ENCODE measurements around the gene CHST10.
A peak's percentile ranks its signal among the peaks of the same experiment; 100 is the strongest.

Gene CHST10

DNA sequence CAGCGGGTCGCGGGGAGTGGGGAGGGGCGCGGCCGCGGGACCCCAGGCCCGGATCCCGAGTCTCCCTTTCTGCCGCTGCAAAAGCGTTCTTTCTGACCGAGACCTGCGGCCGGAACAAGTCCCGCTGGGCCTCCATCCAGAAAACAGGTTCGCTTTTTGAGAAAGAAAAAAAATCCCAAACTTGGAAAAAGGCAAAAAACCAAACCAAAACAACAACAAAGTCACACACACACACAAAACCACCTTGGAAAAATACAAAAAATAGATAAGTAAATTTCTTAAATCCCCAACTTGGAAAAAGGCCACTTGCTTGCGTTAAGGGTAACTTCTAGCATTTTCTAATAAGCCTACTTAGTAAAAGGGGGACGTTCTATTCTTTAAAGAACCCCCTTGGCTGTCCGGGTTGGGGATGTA, 250 bp upstream of the CHST10 start:
- peak overlapping the region; percentile 79 for H3K4me3 ChIP-seq (ENCODE audit: control insufficient read depth, low read depth, low read length)
- no peak for DNase-seq (ENCODE audit: low read depth)
- TF ChIP-seq, protein P1, sequence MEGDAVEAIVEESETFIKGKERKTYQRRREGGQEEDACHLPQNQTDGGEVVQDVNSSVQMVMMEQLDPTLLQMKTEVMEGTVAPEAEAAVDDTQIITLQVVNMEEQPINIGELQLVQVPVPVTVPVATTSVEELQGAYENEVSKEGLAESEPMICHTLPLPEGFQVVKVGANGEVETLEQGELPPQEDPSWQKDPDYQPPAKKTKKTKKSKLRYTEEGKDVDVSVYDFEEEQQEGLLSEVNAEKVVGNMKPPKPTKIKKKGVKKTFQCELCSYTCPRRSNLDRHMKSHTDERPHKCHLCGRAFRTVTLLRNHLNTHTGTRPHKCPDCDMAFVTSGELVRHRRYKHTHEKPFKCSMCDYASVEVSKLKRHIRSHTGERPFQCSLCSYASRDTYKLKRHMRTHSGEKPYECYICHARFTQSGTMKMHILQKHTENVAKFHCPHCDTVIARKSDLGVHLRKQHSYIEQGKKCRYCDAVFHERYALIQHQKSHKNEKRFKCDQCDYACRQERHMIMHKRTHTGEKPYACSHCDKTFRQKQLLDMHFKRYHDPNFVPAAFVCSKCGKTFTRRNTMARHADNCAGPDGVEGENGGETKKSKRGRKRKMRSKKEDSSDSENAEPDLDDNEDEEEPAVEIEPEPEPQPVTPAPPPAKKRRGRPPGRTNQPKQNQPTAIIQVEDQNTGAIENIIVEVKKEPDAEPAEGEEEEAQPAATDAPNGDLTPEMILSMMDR (conservative IDR thresholded peaks at IDR 0.05; ENCODE audit: control insufficient read depth, insufficient read depth, low read depth, low read length): no peak

GRCh38 chr2:100416397-100416934, 1.0 kb downstream of the CHST10 start:
- DNase-seq (ENCODE audit: low read depth): no peak
- peak overlapping the region; percentile 79 for H3K4me3 ChIP-seq (ENCODE audit: control insufficient read depth, low read depth, low read length)
- TF ChIP-seq, protein P1 (conservative IDR thresholded peaks at IDR 0.05; ENCODE audit: control insufficient read depth, insufficient read depth, low read depth, low read length): no peak

- H3K4me3 ChIP-seq (ENCODE audit: control insufficient read depth, low read depth, low read length): no peak overlapping the region
- no peak for DNase-seq (ENCODE audit: low read depth)
- TF ChIP-seq, protein P1 (conservative IDR thresholded peaks at IDR 0.05; ENCODE audit: control insufficient read depth, insufficient read depth, low read depth, low read length): no peak
These were observed 3.9 kb downstream of the CHST10 start for GRCh38 chr2:100413571-100413970.

- DNase-seq (ENCODE audit: low read depth): no peak
- TF ChIP-seq, protein P1 (conservative IDR thresholded peaks at IDR 0.05; ENCODE audit: control insufficient read depth, insufficient read depth, low read depth, low read length): no peak
- H3K4me3 ChIP-seq (ENCODE audit: control insufficient read depth, low read depth, low read length): no peak overlapping the region
These were observed 4.6 kb downstream of the CHST10 start for GRCh38 chr2:100412881-100413321.

DNA sequence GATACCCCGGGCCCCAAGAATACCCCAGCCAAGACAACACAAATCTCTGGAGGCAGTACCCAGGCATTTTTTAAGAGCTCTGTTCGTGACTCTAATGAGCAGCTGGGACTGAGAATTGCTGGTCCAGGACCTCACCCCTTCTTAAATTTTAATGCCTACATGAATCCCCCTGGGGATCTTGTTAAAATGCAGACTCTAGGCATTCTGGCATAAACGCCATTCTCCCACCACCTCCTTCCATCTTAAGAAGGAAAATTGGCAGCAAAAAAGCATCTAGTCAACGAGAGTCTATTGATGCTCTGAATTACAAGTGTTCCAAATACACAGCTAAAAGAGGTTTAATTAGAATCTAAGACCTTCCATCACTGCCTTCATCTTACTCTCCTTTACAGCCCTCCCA, 5.0 kb downstream of the CHST10 start:
- TF ChIP-seq, protein P1 (conservative IDR thresholded peaks at IDR 0.05; ENCODE audit: control insufficient read depth, insufficient read depth, low read depth, low read length): no peak
- no peak for DNase-seq (ENCODE audit: low read depth)
- no peak overlapping the region for H3K4me3 ChIP-seq (ENCODE audit: control insufficient read depth, low read depth, low read length)

DNA sequence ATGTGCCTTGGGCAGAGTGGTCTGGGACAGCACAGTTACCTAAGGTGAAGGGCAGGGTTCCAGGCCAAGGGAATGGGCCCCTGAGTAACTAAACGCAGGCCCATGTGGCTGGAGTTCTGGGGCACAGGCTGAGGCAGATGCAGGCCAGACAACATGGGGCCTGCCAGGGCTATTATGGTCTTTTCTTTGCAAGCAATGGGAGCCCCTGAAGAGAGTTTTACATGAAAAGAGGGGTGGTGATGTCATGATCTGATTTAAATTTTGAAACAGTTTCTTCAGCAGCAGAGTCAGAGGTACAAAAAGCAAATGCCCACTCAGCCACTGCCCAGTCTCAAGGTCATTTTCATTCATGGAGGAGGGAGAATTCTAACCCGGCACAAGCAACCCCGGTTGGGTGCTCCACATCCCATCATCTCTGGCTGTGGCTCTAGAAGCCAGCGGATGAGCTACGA, 5.6 kb downstream of the CHST10 start:
- TF ChIP-seq, protein P1 (conservative IDR thresholded peaks at IDR 0.05; ENCODE audit: control insufficient read depth, insufficient read depth, low read depth, low read length): no peak
- H3K4me3 ChIP-seq (ENCODE audit: control insufficient read depth, low read depth, low read length): no peak overlapping the region

More for the DNA sequence above, 5.6 kb downstream of the CHST10 start:
- no peak for DNase-seq (ENCODE audit: low read depth)
